IMR-90 (cell line): ENCODE data around the gene DPF3. TPM values are rescaled to one million over a fixed set of nuclear protein-coding genes. Genes with fewer than 3 reads are reported as not detected.

Experiments
- ATAC-seq: fragments of 200-7000 bp; cut with Tn5 transposase; 2 replicates; pipeline ENCODE4 v1.9.1; 2020; ENCODE audit warnings: low read depth, mild to moderate bottlenecking, moderate library complexity
- BruUV-seq: library from RNA; stranded (reverse); fragments of 400-500 nt; replicated peaks from 2 replicates; lab custom pipeline; 2021; lab: Mats Ljungman, UMichigan
- CTCF ChIA-PET: fragments of 300-600 bp; formaldehyde crosslinking; extraction: SDS; loops from one replicate; lab custom pipeline; 2021; ENCODE audit warnings: antibody characterized with exemption; lab: Yijun Ruan, JAX
- POLR2A ChIA-PET: fragments of 300-600 bp; sonication (Branson Sonifier 250); formaldehyde crosslinking; loops from one replicate; lab custom pipeline; 2022; ENCODE audit warnings: antibody characterized with exemption; ENCODE audit not compliant: unreplicated experiment; lab: Charles Lee
- DNase-seq: peaks from one replicate; pipeline ENCODE4 v3.0.0; 2013
- H2AFZ ChIP-seq: replicated peaks from 2 replicates; pipeline ENCODE3; 2013; ENCODE audit warnings: low read length, mild to moderate bottlenecking; ENCODE audit not compliant: poor library complexity
- H2AK5ac ChIP-seq: 2 replicates; pipeline ENCODE4 v1.6.1; 2013; ENCODE audit warnings: low read depth, low read length, inconsistent platforms
- H2AK9ac ChIP-seq: replicated peaks from 2 replicates; pipeline ENCODE3; 2013; ENCODE audit warnings: mild to moderate bottlenecking, low read depth, low read length, moderate library complexity; ENCODE audit not compliant: poor library complexity
- H2BK120ac ChIP-seq: 2 replicates; pipeline ENCODE4 v1.6.1; 2013; ENCODE audit warnings: low read depth, low read length, inconsistent platforms
- H2BK15ac ChIP-seq: 3 replicates; pipeline ENCODE4 v1.6.1; 2013; ENCODE audit warnings: low read depth, low read length, inconsistent platforms
- H2BK20ac ChIP-seq: 2 replicates; pipeline ENCODE4 v1.6.1; 2013; ENCODE audit warnings: low read depth, mild to moderate bottlenecking, inconsistent platforms, low read length, moderate library complexity
- H2BK5ac ChIP-seq: 2 replicates; pipeline ENCODE4 v1.6.1; 2013; ENCODE audit warnings: mild to moderate bottlenecking, low read depth, low read length, inconsistent platforms; ENCODE audit not compliant: poor library complexity, severe bottlenecking
- H3K14ac ChIP-seq: replicated peaks from 2 replicates; pipeline ENCODE4 v1.6.1; 2013; ENCODE audit warnings: low read depth, low read length, inconsistent platforms
- H3K18ac ChIP-seq: 2 replicates; pipeline ENCODE4 v1.6.1; 2013; ENCODE audit warnings: low read depth, low read length, control low read depth
- H3K23ac ChIP-seq: 2 replicates; pipeline ENCODE4 v1.6.1; 2013; ENCODE audit warnings: low read depth, low read length, inconsistent platforms
- H3K27ac ChIP-seq: 2 replicates; pipeline ENCODE4 v1.5.1; 2013; ENCODE audit warnings: mild to moderate bottlenecking, control low read depth, low read length; ENCODE audit not compliant: insufficient read depth
- H3K27me3 ChIP-seq: 2 replicates; pipeline ENCODE4 v1.6.1; 2013; ENCODE audit warnings: low read length; ENCODE audit not compliant: control insufficient read depth, insufficient read depth
- H3K36me3 ChIP-seq: 2 replicates; pipeline ENCODE4 v1.6.1; 2013; ENCODE audit warnings: low read length, mixed read lengths; ENCODE audit not compliant: control insufficient read depth, insufficient read depth
- H3K4ac ChIP-seq: 2 replicates; pipeline ENCODE4 v1.6.1; 2013; ENCODE audit warnings: low read depth, low read length, inconsistent platforms
- H3K4me1 ChIP-seq: 2 replicates; pipeline ENCODE4 v1.6.1; 2013; ENCODE audit warnings: low read length, mixed read lengths; ENCODE audit not compliant: control insufficient read depth, insufficient read depth
- H3K4me2 ChIP-seq: 2 replicates; pipeline ENCODE4 v1.6.1; 2013; ENCODE audit warnings: low read depth, mild to moderate bottlenecking, control low read depth, low read length, moderate library complexity
- H3K4me3 ChIP-seq: 2 replicates; pipeline ENCODE4 v1.5.1; 2013; ENCODE audit warnings: low read depth, mild to moderate bottlenecking, control low read depth, low read length, moderate library complexity; ENCODE audit not compliant: insufficient read depth
- H3K56ac ChIP-seq: 2 replicates; pipeline ENCODE4 v1.6.1; 2013; ENCODE audit warnings: low read length, inconsistent platforms; ENCODE audit not compliant: insufficient read depth; ENCODE audit errors: extremely low read depth
- H3K79me1 ChIP-seq, 2 experiments: 2 replicates each; pipeline ENCODE4 v1.6.1; 2013; ENCODE audit warnings: low read length in 2 of 2, inconsistent platforms in 1 of 2, low read depth in 1 of 2
- H3K9ac ChIP-seq: 2 replicates; pipeline ENCODE4 v1.6.1; 2013; ENCODE audit warnings: low read depth, low read length, control low read depth
- H3K9me1 ChIP-seq: 2 replicates; pipeline ENCODE4 v1.6.1; 2013; ENCODE audit warnings: low read length, inconsistent platforms; ENCODE audit not compliant: insufficient read depth
- H3K9me3 ChIP-seq: 2 replicates; pipeline ENCODE4 v1.6.1; 2013; ENCODE audit warnings: low read length; ENCODE audit not compliant: control insufficient read depth, insufficient read depth
- H4K20me1 ChIP-seq: 2 replicates; pipeline ENCODE4 v1.6.1; 2013; ENCODE audit warnings: low read length, inconsistent platforms; ENCODE audit not compliant: insufficient read depth
- H4K5ac ChIP-seq: 2 replicates; pipeline ENCODE4 v1.6.1; 2013; ENCODE audit warnings: mild to moderate bottlenecking, low read depth, low read length, control low read depth
- H4K8ac ChIP-seq, 2 experiments: 2 replicates each; pipeline ENCODE4 v1.6.1; 2013; ENCODE audit warnings: low read depth in 2 of 2, low read length in 2 of 2, control low read depth in 1 of 2, inconsistent platforms in 1 of 2
- H4K91ac ChIP-seq: 2 replicates; pipeline ENCODE4 v1.6.1; 2013; ENCODE audit warnings: low read depth, low read length, inconsistent platforms; ENCODE audit not compliant: insufficient read depth
- MXI1 ChIP-seq: IDR thresholded peaks from 2 replicates; pipeline ENCODE4 v1.6.1; 2012; ENCODE audit warnings: low read depth, mild to moderate bottlenecking, low read length, moderate library complexity, borderline replicate concordance
- NFE2L2 ChIP-seq: fragments of 150-350 bp; IDR thresholded peaks from 2 replicates; pipeline ENCODE4 v1.6.1; 2016; ENCODE audit warnings: low read depth, mild to moderate bottlenecking, low read length
- RAD21 ChIP-seq: IDR thresholded peaks from 2 replicates; pipeline ENCODE4 v1.6.1; 2012; ENCODE audit warnings: low read length, improper control_type of control experiment
- SMC3 ChIP-seq: fragments of 150-350 bp; IDR thresholded peaks from 2 replicates; pipeline ENCODE4 v1.6.1; 2016; ENCODE audit warnings: low read depth, mild to moderate bottlenecking, antibody characterized with exemption, low read length, moderate library complexity
- USF2 ChIP-seq: fragments of 150-350 bp; IDR thresholded peaks from 2 replicates; pipeline ENCODE4 v1.6.1; 2017; ENCODE audit warnings: mild to moderate bottlenecking, antibody characterized with exemption, low read length, low read depth
- WGBS, 2 experiments: methylation state at CpG; one replicate each; pipeline versions ENCODE4 v1.1.5 to v1.1.7; 2013; ENCODE audit warnings: missing lambda C conversion rate in 2 of 2; ENCODE audit not compliant: insufficient read length in 1 of 2; ENCODE audit errors: extremely low coverage in 2 of 2; 5-methylcytosine and 5-hydroxymethylcytosine counted together
- dilution Hi-C: fragments of 300-500 bp; cut with HindIII; formaldehyde crosslinking; loops from one replicate; pipeline ENCODE4 v1.14.3; 2018; ENCODE audit warnings: low sequenced_read_pairs; ENCODE audit not compliant: unreplicated experiment
- in situ Hi-C: fragments of 300-500 bp; cut with MboI; formaldehyde crosslinking; loops from 3 replicates; pipeline ENCODE4 v1.14.3; 2019; ENCODE audit warnings: low sequenced_read_pairs, inconsistent platforms, mixed read lengths
- intact Hi-C: fragments of 100-400 bp; cut with micrococcal nuclease; formaldehyde crosslinking; loops from 2 replicates; pipeline ENCODE4 v1.10.0; 2022
- polyA plus RNA-seq, 3 experiments: library from polyadenylated mRNA; depleted of rRNA; stranded (reverse); fragments of >200 nt; gene quantifications; 2 replicates each; pipeline ENCODE4 v1.2.3, GENCODE V29; 2012; ENCODE audit warnings: low replicate concordance in 1 of 3
- total RNA-seq: library from RNA; depleted of rRNA; stranded (reverse); fragments of >200 nt; gene quantifications from 2 replicates; pipeline ENCODE4 v1.2.3, GENCODE V29; 2012

DPF3 gene
- total and polyA plus RNA-seq, 2 of the 4 experiments (the other 2 are of a cell fraction) = 30.5 to 32.8 TPM

- Histone ChIP-seq H3K14ac (peak overlapping the region; percentile 43; the same call in 1 of the 2 replicates), H4K8ac (no peak overlapping the region), H2BK5ac (peak overlapping the region; percentile 55), H4K91ac (peak overlapping the region; percentile 54; the same call in 1 of the 2 replicates), H3K27ac (no peak overlapping the region), H2AK9ac (no peak overlapping the region), H2AFZ (no peak overlapping the region), H3K9ac (no peak overlapping the region), H4K20me1 (no peaks in the 10 kb centered on the region), H2BK15ac (no peak overlapping the region), H3K23ac (peak overlapping the region; percentile 32; the same call in 1 of the 2 replicates), H3K9me1 (peaks cover 28% of the 10 kb centered on the region), H2AK5ac (peak overlapping the region; percentile 45; the same call in 1 of the 2 replicates), H4K5ac (peak overlapping the region; percentile 28; the same call in 1 of the 2 replicates), H3K36me3 (peaks cover 14% of the 10 kb centered on the region), H3K56ac (no peak overlapping the region), H3K18ac (peak overlapping the region; percentile 20; the same call in 1 of the 2 replicates), H3K4me1 (peaks cover 12% of the 10 kb centered on the region), H2BK120ac (no peak overlapping the region), H3K9me3 (no peaks in the 10 kb centered on the region), H3K4ac (no peak overlapping the region), H3K27me3 (no peaks in the 10 kb centered on the region), H3K4me3 (no peak overlapping the region), H2BK20ac (peak overlapping the region; percentile 24), H3K4me2 (no peak overlapping the region), H3K79me1 (peaks cover 0 to 30% of the 10 kb centered on the region in 2 experiments; a peak in 2 of 4 replicates)
- intact Hi-C loops (no loop called here), dilution Hi-C loops (no loop called here), in situ Hi-C loops (no loop called here)
- WGBS, 2 experiments = no CpG with 5 or more reads among the region's 1 CpG
- TF ChIP-seq USF2 (0 out of 2 replicates have a peak, but pooled peaks have one; percentile 12), NFE2L2 (no peak), SMC3 (no peak), MXI1 (no peak), RAD21 (no peak)
- ATAC-seq = no peak
- ChIA-PET CTCF (no interaction called here), POLR2A (no interaction called here)
- no peak for DNase-seq
- no TSS peak for BruUV-seq
Measured at GRCh38 chr14:72686101-72686500, 207.8 kb downstream of the DPF3 start.
